OCI-LY1 (cell line): ENCODE results near the gene MACROD2.

Experiments used
- CTCF ChIP-seq: fragments of 200-600 bp; sonication (generic), shearing (Covaris generic); IDR thresholded peaks from 2 replicates; pipeline ENCODE4 v1.5.1; 2017; ENCODE audit warnings: mild to moderate bottlenecking, antibody characterized with exemption, low read length, moderate library complexity, mixed read lengths
- EZH2 ChIP-seq: fragments of 200-600 bp; sonication (generic), shearing (Covaris generic); IDR thresholded peaks from 2 replicates; pipeline ENCODE4 v1.8.0; 2017; ENCODE audit warnings: borderline replicate concordance, mixed run types, mild to moderate bottlenecking, antibody characterized with exemption, low read length, moderate library complexity, mixed read lengths

GRCh38 chr20:15831201-15831600, 1835.9 kb downstream of the MACROD2 start:
- no peak for TF ChIP-seq CTCF
- no peak for TF ChIP-seq EZH2
